MCF 10A (cell line): ENCODE data around the gene DISP3. TPM values are rescaled to one million over a fixed set of nuclear protein-coding genes. Genes with fewer than 3 reads are reported as not detected.

ENCODE experiments used
- BruUV-seq: library from RNA; stranded (reverse); fragments of 400-500 nt; replicated peaks from 2 replicates; lab custom pipeline; 2021; lab: Mats Ljungman, UMichigan
- CTCF ChIA-PET: fragments of 300-600 bp; sonication (Branson Sonifier 250); formaldehyde crosslinking; extraction: SDS; loops from one replicate; lab custom pipeline; 2021; ENCODE audit warnings: antibody characterized with exemption, inconsistent platforms; lab: Yijun Ruan, JAX
- POLR2A ChIA-PET: fragments of 300-600, 350-650 bp; sonication (Branson Sonifier 250); formaldehyde crosslinking; extraction: SDS; loops from one replicate; lab custom pipeline; 2020; ENCODE audit warnings: antibody characterized with exemption, inconsistent platforms; lab: Yijun Ruan, JAX
- DNase-seq: peaks from one replicate; pipeline ENCODE4 v3.0.0-alpha.2; 2018; ENCODE audit not compliant: unreplicated experiment
- H3K27ac Mint-ChIP-seq: one replicate; pipeline ENCODE4 v1.8.0; 2022; ENCODE audit warnings: mild to moderate bottlenecking, low read depth, mixed read lengths; ENCODE audit not compliant: unreplicated experiment
- H3K27me3 Mint-ChIP-seq: one replicate; pipeline ENCODE4 v1.8.0; 2022; ENCODE audit warnings: mixed read lengths; ENCODE audit not compliant: insufficient read depth, unreplicated experiment
- H3K36me3 Mint-ChIP-seq: one replicate; pipeline ENCODE4 v1.8.0; 2022; ENCODE audit warnings: mild to moderate bottlenecking, moderate library complexity, mixed read lengths; ENCODE audit not compliant: insufficient read depth, unreplicated experiment
- H3K4me1 Mint-ChIP-seq: one replicate; pipeline ENCODE4 v1.8.0; 2022; ENCODE audit warnings: mixed read lengths; ENCODE audit not compliant: insufficient read depth, unreplicated experiment
- H3K4me3 Mint-ChIP-seq: one replicate; pipeline ENCODE4 v1.8.0; 2022; ENCODE audit warnings: mild to moderate bottlenecking, moderate library complexity, mixed read lengths; ENCODE audit not compliant: unreplicated experiment
- H3K9me3 Mint-ChIP-seq: one replicate; pipeline ENCODE4 v1.8.0; 2022; ENCODE audit warnings: mixed read lengths; ENCODE audit not compliant: unreplicated experiment
- CTCF ChIP-seq: fragments of 200-600 bp; IDR thresholded peaks from one replicate; pipeline ENCODE4 v1.8.0; 2022; ENCODE audit warnings: antibody characterized with exemption, mild to moderate bottlenecking; ENCODE audit not compliant: unreplicated experiment
- intact Hi-C: fragments of 100-400 bp; cut with micrococcal nuclease; formaldehyde crosslinking; loops from 2 replicates; pipeline ENCODE4 v1.14.1; 2022
- total RNA-seq: library from RNA; stranded (reverse); gene quantifications from 2 replicates; pipeline ENCODE4 v1.2.3, GENCODE V29; 2022

DISP3 gene
- total RNA-seq, 1 experiment from 2014 or later, result 0.09 TPM

GRCh38 chr1:11500881-11501280 lies 21.9 kb downstream of the DISP3 start:
- no peak overlapping the region for H3K27ac Mint-ChIP-seq
- peaks cover 19% of the 10 kb centered on the region for H3K27me3 Mint-ChIP-seq
- intact Hi-C loops, result no loop called here
- TF ChIP-seq CTCF, result no peak
- H3K4me1 Mint-ChIP-seq, result no peaks in the 10 kb centered on the region
- BruUV-seq, result no TSS peak
- no peak for DNase-seq
- H3K36me3 Mint-ChIP-seq, result no peaks in the 10 kb centered on the region
- peaks cover 18% of the 10 kb centered on the region for H3K9me3 Mint-ChIP-seq
- no peak overlapping the region for H3K4me3 Mint-ChIP-seq
- ChIA-PET CTCF (no interaction called here), POLR2A (no interaction called here)

- intact Hi-C loops, result no loop called here
- no peaks in the 10 kb centered on the region for H3K36me3 Mint-ChIP-seq
- CTCF ChIA-PET, result interaction anchor here (0.7 kb wide), 1 partner anchor 334 kb away, joined by 4 read pairs; no protein-coding TSS in a partner anchor
These were observed 22.5 kb downstream of the DISP3 start for GRCh38 chr1:11501491-11501897.

GRCh38 chr1:11501906-11502485 lies 23.0 kb downstream of the DISP3 start:
- Mint-ChIP-seq H3K27me3 (peaks cover 19% of the 10 kb centered on the region), H3K4me1 (no peaks in the 10 kb centered on the region), H3K9me3 (peaks cover 26% of the 10 kb centered on the region), H3K4me3 (no peak overlapping the region), H3K36me3 (no peaks in the 10 kb centered on the region), H3K27ac (no peak overlapping the region)
- intact Hi-C loops, result no loop called here
- POLR2A ChIA-PET, result interaction anchor here (0.5 kb wide), 1 partner anchor 482 kb away, joined by 3 read pairs; no protein-coding TSS in a partner anchor
- BruUV-seq, result no TSS peak
- CTCF ChIA-PET, result interaction anchor here (0.7 kb wide), 1 partner anchor 333 kb away, joined by 4 read pairs; no protein-coding TSS in a partner anchor
- no peak for TF ChIP-seq CTCF
- no peak for DNase-seq

More at GRCh38 chr1:11501491-11501897, 22.5 kb downstream of the DISP3 start:
- no peak for TF ChIP-seq CTCF
- no peak for DNase-seq
- Mint-ChIP-seq H3K4me1 (no peaks in the 10 kb centered on the region), H3K4me3 (no peak overlapping the region), H3K27ac (no peak overlapping the region), H3K27me3 (peaks cover 19% of the 10 kb centered on the region), H3K9me3 (peaks cover 25% of the 10 kb centered on the region)
- no TSS peak for BruUV-seq
- POLR2A ChIA-PET, result interaction anchor here (0.5 kb wide), 1 partner anchor 481 kb away, joined by 3 read pairs; no protein-coding TSS in a partner anchor

GRCh38 chr1:11502516-11502915 lies 23.6 kb downstream of the DISP3 start:
- no peak overlapping the region for H3K27ac Mint-ChIP-seq
- H3K4me1 Mint-ChIP-seq, result no peaks in the 10 kb centered on the region
- H3K9me3 Mint-ChIP-seq, result peaks cover 26% of the 10 kb centered on the region
- no peaks in the 10 kb centered on the region for H3K36me3 Mint-ChIP-seq
- intact Hi-C loops, result no loop called here
- CTCF ChIA-PET, result no interaction called here
- peaks cover 19% of the 10 kb centered on the region for H3K27me3 Mint-ChIP-seq
- BruUV-seq, result no TSS peak
- POLR2A ChIA-PET, result no interaction called here
- DNase-seq, result no peak
- no peak for TF ChIP-seq CTCF
- no peak overlapping the region for H3K4me3 Mint-ChIP-seq
